ENCODE measurements around the gene THBS2.

- TF ChIP-seq POLR2A (IDR thresholded peaks at IDR 0.05), result no peak
- TF ChIP-seq CTCF (IDR thresholded peaks at IDR 0.05), result no peak
Observed at GRCh38 chr6:169224185-169224695, 29.4 kb downstream of the THBS2 start.

All from ovary (tissue), 3 donors.